ENCODE measurements around the gene ENTPD5. TPM values are rescaled to one million over a fixed set of nuclear protein-coding genes. Genes with fewer than 3 reads are reported as not detected.
A peak's percentile ranks its signal among the peaks of the same experiment; 100 is the strongest.

ENTPD5 gene
- total RNA-seq, 1 experiment from 2014 or later = 10.6 TPM

DNA sequence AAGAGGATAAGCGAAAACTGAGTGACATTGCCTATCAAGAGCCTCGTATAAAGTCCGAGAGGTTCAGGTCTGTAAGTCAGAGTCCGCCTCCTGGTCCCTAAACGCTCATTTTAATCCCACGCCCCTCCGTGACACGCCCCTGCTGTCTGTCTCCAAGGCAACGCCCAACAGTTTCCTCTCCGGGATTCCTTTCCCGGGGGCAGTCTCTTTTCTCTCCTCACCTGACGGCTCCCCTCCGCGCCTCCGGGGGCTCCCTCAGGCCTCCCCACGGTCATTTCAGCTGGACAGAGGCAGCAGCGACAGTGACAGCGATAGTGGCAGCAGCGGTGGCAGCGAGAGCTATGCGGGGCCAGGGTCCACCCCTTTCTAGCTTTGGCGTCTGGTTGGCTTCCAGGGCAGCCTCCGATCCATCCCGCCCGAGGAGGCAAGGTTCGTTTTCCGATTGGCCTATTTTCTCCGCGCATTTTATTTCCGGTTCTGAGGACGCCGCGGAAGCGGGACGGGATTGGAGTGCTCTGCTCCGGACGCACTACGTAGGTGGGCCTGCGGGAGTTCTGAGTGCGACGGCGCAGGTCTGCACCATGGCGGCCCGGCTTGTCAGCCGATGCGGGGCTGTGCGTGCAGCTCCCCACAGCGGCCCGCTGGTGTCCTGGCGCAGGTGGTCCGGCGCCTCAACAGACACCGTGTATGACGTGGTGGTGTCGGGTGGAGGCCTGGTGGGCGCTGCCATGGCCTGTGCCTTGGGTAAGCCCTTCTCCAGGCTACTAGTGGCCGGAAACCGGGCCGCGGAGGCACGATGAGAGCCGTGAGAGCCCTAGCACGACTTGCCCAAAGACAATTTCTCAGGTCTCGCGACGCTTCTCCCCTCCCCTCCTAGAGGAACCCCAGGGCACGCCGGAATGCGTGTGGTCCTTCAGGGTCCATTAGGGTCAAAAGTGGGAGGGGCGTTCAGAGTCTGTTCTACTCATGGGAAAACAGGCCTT is 69.0 kb downstream of the ENTPD5 start, which contains the start of the genes COQ6 and FAM161B (continued):
- TF ChIP-seq SOX15 (CRISPR knock-in tag; IDR thresholded peaks at IDR 0.05) (no peak), ZNF263 (CRISPR knock-in tag; IDR thresholded peaks at IDR 0.05; ENCODE audit: low read depth) (no peak), STAT6 (CRISPR knock-in tag; conservative IDR thresholded peaks at IDR 0.05; ENCODE audit: low read depth) (no peak), ZNF671 (CRISPR knock-in tag; IDR thresholded peaks at IDR 0.05) (no peak), MLX (CRISPR knock-in tag; IDR thresholded peaks at IDR 0.05) (no peak), SP1 (CRISPR knock-in tag; conservative IDR thresholded peaks at IDR 0.05) (peak; percentile 78), ZNF317 (CRISPR knock-in tag; IDR thresholded peaks at IDR 0.05; ENCODE audit: borderline replicate concordance, low read depth) (no peak), CREB1 (CRISPR knock-in tag; IDR thresholded peaks at IDR 0.05) (no peak), TEAD1 (CRISPR knock-in tag; IDR thresholded peaks at IDR 0.05) (0 out of 2 replicates have a peak, but pooled peaks have one; percentile 13), CDX4 (CRISPR knock-in tag; IDR thresholded peaks at IDR 0.05; ENCODE audit: borderline replicate concordance) (no peak), NR3C1 (CRISPR knock-in tag; conservative IDR thresholded peaks at IDR 0.05; ENCODE audit: low read depth) (no peak), FOXP1 (CRISPR knock-in tag; IDR thresholded peaks at IDR 0.05; ENCODE audit: borderline replicate concordance) (peak; percentile 71), CBFB (CRISPR knock-in tag; IDR thresholded peaks at IDR 0.05; ENCODE audit: low read depth) (no peak), SMAD3 (CRISPR knock-in tag; IDR thresholded peaks at IDR 0.05; ENCODE audit: borderline replicate concordance) (peak; percentile 49; the same call in 1 of the 2 replicates), RORB (CRISPR knock-in tag; IDR thresholded peaks at IDR 0.05) (no peak), CREM (CRISPR knock-in tag; IDR thresholded peaks at IDR 0.05) (no peak; the same call in 1 of the 2 replicates), HMGA2 (CRISPR knock-in tag; IDR thresholded peaks at IDR 0.05) (no peak), ZNF416 (CRISPR knock-in tag; IDR thresholded peaks at IDR 0.05) (no peak), NFE2L1 (CRISPR knock-in tag; IDR thresholded peaks at IDR 0.05) (0 out of 2 replicates have a peak, but pooled peaks have one; percentile 11)
- TF ChIP-seq, protein P1, sequence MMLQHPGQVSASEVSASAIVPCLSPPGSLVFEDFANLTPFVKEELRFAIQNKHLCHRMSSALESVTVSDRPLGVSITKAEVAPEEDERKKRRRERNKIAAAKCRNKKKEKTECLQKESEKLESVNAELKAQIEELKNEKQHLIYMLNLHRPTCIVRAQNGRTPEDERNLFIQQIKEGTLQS (CRISPR knock-in tag; conservative IDR thresholded peaks at IDR 0.05) = no peak
- TF ChIP-seq, protein P2, sequence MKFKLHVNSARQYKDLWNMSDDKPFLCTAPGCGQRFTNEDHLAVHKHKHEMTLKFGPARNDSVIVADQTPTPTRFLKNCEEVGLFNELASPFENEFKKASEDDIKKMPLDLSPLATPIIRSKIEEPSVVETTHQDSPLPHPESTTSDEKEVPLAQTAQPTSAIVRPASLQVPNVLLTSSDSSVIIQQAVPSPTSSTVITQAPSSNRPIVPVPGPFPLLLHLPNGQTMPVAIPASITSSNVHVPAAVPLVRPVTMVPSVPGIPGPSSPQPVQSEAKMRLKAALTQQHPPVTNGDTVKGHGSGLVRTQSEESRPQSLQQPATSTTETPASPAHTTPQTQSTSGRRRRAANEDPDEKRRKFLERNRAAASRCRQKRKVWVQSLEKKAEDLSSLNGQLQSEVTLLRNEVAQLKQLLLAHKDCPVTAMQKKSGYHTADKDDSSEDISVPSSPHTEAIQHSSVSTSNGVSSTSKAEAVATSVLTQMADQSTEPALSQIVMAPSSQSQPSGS (CRISPR knock-in tag; IDR thresholded peaks at IDR 0.05; ENCODE audit: borderline replicate concordance, low read depth) = no peak
- TF ChIP-seq, protein P3, sequence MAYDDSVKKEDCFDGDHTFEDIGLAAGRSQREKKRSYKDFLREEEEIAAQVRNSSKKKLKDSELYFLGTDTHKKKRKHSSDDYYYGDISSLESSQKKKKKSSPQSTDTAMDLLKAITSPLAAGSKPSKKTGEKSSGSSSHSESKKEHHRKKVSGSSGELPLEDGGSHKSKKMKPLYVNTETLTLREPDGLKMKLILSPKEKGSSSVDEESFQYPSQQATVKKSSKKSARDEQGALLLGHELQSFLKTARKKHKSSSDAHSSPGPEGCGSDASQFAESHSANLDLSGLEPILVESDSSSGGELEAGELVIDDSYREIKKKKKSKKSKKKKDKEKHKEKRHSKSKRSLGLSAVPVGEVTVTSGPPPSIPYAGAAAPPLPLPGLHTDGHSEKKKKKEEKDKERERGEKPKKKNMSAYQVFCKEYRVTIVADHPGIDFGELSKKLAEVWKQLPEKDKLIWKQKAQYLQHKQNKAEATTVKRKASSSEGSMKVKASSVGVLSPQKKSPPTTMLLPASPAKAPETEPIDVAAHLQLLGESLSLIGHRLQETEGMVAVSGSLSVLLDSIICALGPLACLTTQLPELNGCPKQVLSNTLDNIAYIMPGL (CRISPR knock-in tag; IDR thresholded peaks at IDR 0.05) = peak; percentile 41; the same call in 1 of the 2 replicates
- TF ChIP-seq, protein P4, sequence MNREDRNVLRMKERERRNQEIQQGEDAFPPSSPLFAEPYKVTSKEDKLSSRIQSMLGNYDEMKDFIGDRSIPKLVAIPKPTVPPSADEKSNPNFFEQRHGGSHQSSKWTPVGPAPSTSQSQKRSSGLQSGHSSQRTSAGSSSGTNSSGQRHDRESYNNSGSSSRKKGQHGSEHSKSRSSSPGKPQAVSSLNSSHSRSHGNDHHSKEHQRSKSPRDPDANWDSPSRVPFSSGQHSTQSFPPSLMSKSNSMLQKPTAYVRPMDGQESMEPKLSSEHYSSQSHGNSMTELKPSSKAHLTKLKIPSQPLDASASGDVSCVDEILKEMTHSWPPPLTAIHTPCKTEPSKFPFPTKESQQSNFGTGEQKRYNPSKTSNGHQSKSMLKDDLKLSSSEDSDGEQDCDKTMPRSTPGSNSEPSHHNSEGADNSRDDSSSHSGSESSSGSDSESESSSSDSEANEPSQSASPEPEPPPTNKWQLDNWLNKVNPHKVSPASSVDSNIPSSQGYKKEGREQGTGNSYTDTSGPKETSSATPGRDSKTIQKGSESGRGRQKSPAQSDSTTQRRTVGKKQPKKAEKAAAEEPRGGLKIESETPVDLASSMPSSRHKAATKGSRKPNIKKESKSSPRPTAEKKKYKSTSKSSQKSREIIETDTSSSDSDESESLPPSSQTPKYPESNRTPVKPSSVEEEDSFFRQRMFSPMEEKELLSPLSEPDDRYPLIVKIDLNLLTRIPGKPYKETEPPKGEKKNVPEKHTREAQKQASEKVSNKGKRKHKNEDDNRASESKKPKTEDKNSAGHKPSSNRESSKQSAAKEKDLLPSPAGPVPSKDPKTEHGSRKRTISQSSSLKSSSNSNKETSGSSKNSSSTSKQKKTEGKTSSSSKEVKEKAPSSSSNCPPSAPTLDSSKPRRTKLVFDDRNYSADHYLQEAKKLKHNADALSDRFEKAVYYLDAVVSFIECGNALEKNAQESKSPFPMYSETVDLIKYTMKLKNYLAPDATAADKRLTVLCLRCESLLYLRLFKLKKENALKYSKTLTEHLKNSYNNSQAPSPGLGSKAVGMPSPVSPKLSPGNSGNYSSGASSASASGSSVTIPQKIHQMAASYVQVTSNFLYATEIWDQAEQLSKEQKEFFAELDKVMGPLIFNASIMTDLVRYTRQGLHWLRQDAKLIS (CRISPR knock-in tag; IDR thresholded peaks at IDR 0.05; ENCODE audit: borderline replicate concordance) = no peak
- TF ChIP-seq, protein P5, sequence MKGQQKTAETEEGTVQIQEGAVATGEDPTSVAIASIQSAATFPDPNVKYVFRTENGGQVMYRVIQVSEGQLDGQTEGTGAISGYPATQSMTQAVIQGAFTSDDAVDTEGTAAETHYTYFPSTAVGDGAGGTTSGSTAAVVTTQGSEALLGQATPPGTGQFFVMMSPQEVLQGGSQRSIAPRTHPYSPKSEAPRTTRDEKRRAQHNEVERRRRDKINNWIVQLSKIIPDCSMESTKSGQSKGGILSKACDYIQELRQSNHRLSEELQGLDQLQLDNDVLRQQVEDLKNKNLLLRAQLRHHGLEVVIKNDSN (CRISPR knock-in tag; IDR thresholded peaks at IDR 0.05) = no peak

Measured in WTC11 (cell line).